Adrenal gland (tissue), 5 donors: ENCODE data around the gene MOCOS.

Experiments
- POLR2A ChIP-seq, 2 donors: fragments of 450-650 bp; IDR thresholded peaks; one replicate each; pipeline ENCODE4 v1.6.1; 2017; ENCODE audit warnings: antibody characterized with exemption in 2 of 2, mild to moderate bottlenecking in 2 of 2, moderate library complexity in 1 of 2
- TF ChIP-seq, protein P1 (sequence below), 6 experiments: fragments of 450-650 bp in 4 of 6; fragments of 200-600 bp in 2 of 6; sonication (generic) in 1 of 6; IDR thresholded peaks; 1 replicate in 5 of 6; 2 replicates in 1 of 6; pipeline versions ENCODE4 v1.5.1 to v1.8.0; 2016 to 2021; ENCODE audit warnings: antibody characterized with exemption in 6 of 6, mild to moderate bottlenecking in 2 of 6, moderate library complexity in 1 of 6
- donor health status: DM: no; HTN: no; CAD: no.

DNA sequence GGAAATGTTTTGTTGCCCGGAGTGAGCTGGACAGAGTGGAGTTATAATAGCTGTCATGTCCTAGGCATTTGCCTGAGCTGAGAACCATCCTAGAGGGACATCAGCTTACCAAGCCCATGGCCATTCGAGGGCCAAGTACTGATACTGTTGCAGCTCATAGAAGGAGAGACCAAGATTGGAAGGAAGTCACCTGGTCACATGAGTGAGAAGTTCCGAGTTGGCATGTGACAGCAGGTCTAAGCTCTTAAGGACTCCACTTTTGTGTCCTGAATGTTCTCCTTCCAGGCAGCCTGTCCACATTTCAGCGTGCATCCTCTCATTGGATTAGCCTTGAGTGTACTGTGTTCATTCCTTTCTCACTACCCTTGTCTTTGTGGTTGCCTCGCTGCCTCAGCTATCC, 114.6 kb downstream of the MOCOS start:
- TF ChIP-seq, protein P1, sequence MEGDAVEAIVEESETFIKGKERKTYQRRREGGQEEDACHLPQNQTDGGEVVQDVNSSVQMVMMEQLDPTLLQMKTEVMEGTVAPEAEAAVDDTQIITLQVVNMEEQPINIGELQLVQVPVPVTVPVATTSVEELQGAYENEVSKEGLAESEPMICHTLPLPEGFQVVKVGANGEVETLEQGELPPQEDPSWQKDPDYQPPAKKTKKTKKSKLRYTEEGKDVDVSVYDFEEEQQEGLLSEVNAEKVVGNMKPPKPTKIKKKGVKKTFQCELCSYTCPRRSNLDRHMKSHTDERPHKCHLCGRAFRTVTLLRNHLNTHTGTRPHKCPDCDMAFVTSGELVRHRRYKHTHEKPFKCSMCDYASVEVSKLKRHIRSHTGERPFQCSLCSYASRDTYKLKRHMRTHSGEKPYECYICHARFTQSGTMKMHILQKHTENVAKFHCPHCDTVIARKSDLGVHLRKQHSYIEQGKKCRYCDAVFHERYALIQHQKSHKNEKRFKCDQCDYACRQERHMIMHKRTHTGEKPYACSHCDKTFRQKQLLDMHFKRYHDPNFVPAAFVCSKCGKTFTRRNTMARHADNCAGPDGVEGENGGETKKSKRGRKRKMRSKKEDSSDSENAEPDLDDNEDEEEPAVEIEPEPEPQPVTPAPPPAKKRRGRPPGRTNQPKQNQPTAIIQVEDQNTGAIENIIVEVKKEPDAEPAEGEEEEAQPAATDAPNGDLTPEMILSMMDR (IDR thresholded peaks at IDR 0.05) = no peak
- TF ChIP-seq POLR2A (IDR thresholded peaks at IDR 0.05) = no peak
